ENCODE results near the gene NPR3. TPM values are rescaled to one million over a fixed set of nuclear protein-coding genes. Genes with fewer than 3 reads are reported as not detected.

The NPR3 gene
- total RNA-seq, 4 donors from 2014 or later: 7.6 to 51.2 (median 20.6) TPM

GRCh38 chr5:32735512-32735911, 24.4 kb downstream of the NPR3 start:
- no peak overlapping the region for H3K27ac ChIP-seq

GRCh38 chr5:32736842-32737241, 25.7 kb downstream of the NPR3 start:
- no peaks in the 10 kb centered on the region for H3K4me1 ChIP-seq
- no peak for DNase-seq
- no peak overlapping the region for H3K27ac ChIP-seq
- no peaks in the 10 kb centered on the region for H3K9me3 ChIP-seq
- no peak overlapping the region for H3K4me3 ChIP-seq
- intact Hi-C loops (cut with DNase I; ENCODE audit: low total_unique reads): no loop called here
- H3K36me3 ChIP-seq: no peaks in the 10 kb centered on the region
- TF ChIP-seq CTCF (IDR thresholded peaks at IDR 0.05) (no peak), POLR2A (IDR thresholded peaks at IDR 0.05) (no peak)
- H3K27me3 ChIP-seq: no peaks in the 10 kb centered on the region

More at GRCh38 chr5:32735512-32735911, 24.4 kb downstream of the NPR3 start:
- intact Hi-C loops (cut with DNase I; ENCODE audit: low total_unique reads): no loop called here
- Histone ChIP-seq H3K9me3 (no peaks in the 10 kb centered on the region), H3K4me1 (no peaks in the 10 kb centered on the region), H3K27me3 (no peaks in the 10 kb centered on the region), H3K4me3 (no peak overlapping the region), H3K36me3 (no peaks in the 10 kb centered on the region)
- no peak for DNase-seq
- TF ChIP-seq POLR2A (IDR thresholded peaks at IDR 0.05): no peak
- no peak for TF ChIP-seq CTCF (IDR thresholded peaks at IDR 0.05)

- Histone ChIP-seq H3K4me1 (no peaks in the 10 kb centered on the region), H3K36me3 (no peaks in the 10 kb centered on the region), H3K27me3 (no peaks in the 10 kb centered on the region), H3K27ac (no peak overlapping the region), H3K4me3 (no peak overlapping the region), H3K9me3 (no peaks in the 10 kb centered on the region)
- TF ChIP-seq CTCF (IDR thresholded peaks at IDR 0.05) (no peak), POLR2A (IDR thresholded peaks at IDR 0.05) (no peak)
- intact Hi-C loops (cut with DNase I; ENCODE audit: low total_unique reads): no loop called here
- no peak for DNase-seq
These were observed 29.5 kb downstream of the NPR3 start for GRCh38 chr5:32740651-32741050.

- H3K9me3 ChIP-seq: no peaks in the 10 kb centered on the region
- H3K4me3 ChIP-seq: no peak overlapping the region
- TF ChIP-seq POLR2A (IDR thresholded peaks at IDR 0.05): no peak
- TF ChIP-seq CTCF (IDR thresholded peaks at IDR 0.05): no peak
- H3K27ac ChIP-seq: no peak overlapping the region
- no peaks in the 10 kb centered on the region for H3K27me3 ChIP-seq
- H3K4me1 ChIP-seq: no peaks in the 10 kb centered on the region
- no peaks in the 10 kb centered on the region for H3K36me3 ChIP-seq
- intact Hi-C loops (cut with DNase I; ENCODE audit: low total_unique reads): no loop called here
- no peak for DNase-seq
These were observed 34.2 kb downstream of the NPR3 start for GRCh38 chr5:32745317-32745716.

GRCh38 chr5:32752411-32752810, 41.3 kb downstream of the NPR3 start:
- H3K4me1 ChIP-seq: no peaks in the 10 kb centered on the region
- no peaks in the 10 kb centered on the region for H3K27me3 ChIP-seq
- TF ChIP-seq POLR2A (IDR thresholded peaks at IDR 0.05): no peak
- TF ChIP-seq CTCF (IDR thresholded peaks at IDR 0.05): no peak
- no peak overlapping the region for H3K4me3 ChIP-seq
- no peaks in the 10 kb centered on the region for H3K36me3 ChIP-seq
- H3K9me3 ChIP-seq: no peaks in the 10 kb centered on the region
- no peak for DNase-seq
- H3K27ac ChIP-seq: no peak overlapping the region
- intact Hi-C loops (cut with DNase I; ENCODE audit: low total_unique reads): no loop called here
